PFSK-1 (cell line): ENCODE results near the gene ACAP2.

Experiments
- POLR2AphosphoS5 ChIP-seq: IDR thresholded peaks from 2 replicates; pipeline ENCODE4 v1.6.1; 2012; ENCODE audit warnings: low read depth, mild to moderate bottlenecking, control low read depth, low read length, moderate library complexity
- REST ChIP-seq, 2 experiments: IDR thresholded peaks; 2 replicates each; pipeline versions ENCODE4 v1.6.1 to v1.8.0; 2011 to 2012; ENCODE audit warnings: low read depth in 2 of 2, low read length in 2 of 2, control low read depth in 1 of 2, inconsistent platforms in 1 of 2, mild to moderate bottlenecking in 1 of 2, moderate library complexity in 1 of 2; ENCODE audit not compliant: insufficient read depth in 1 of 2
- SIN3A ChIP-seq: IDR thresholded peaks from 2 replicates; pipeline ENCODE4 v1.6.1; 2012; ENCODE audit warnings: mild to moderate bottlenecking, low read length, moderate library complexity, borderline replicate concordance; ENCODE audit not compliant: insufficient read depth
- TAF1 ChIP-seq: IDR thresholded peaks from 2 replicates; pipeline ENCODE4 v1.6.1; 2012; ENCODE audit warnings: low read length, control low read depth, borderline replicate concordance; ENCODE audit not compliant: insufficient read depth

GRCh38 chr3:195250473-195251251, 192.2 kb downstream of the ACAP2 start:
- TF ChIP-seq POLR2AphosphoS5 (no peak), REST (IDR thresholded peaks at IDR 0.05; ENCODE audit: insufficient read depth in 1 of 2, low read depth in 2 of 2, low read length in 2 of 2) (no peak), TAF1 (no peak), SIN3A (no peak)
